Hypothalamus (tissue), 51 donors: ENCODE data around the gene CEP152.
A peak's percentile ranks its signal among the peaks of the same experiment; 100 is the strongest.

Experiments used
- DNase-seq, 51 donors: peaks; one replicate each; lab custom pipeline; 2025; lab: John Stamatoyannopoulos, UW

Gene CEP152

GRCh38 chr15:48778331-48778730, 32.5 kb downstream of the CEP152 start:
- DNase-seq: no peak

- no peak for DNase-seq
Observed at GRCh38 chr15:48777645-48778330, 33.1 kb downstream of the CEP152 start.

- DNase-seq: no peak
Observed at GRCh38 chr15:48775546-48775945, 35.3 kb downstream of the CEP152 start.

- no peak for DNase-seq
Observed at GRCh38 chr15:48774484-48774883, 36.4 kb downstream of the CEP152 start.

GRCh38 chr15:48766196-48766595, 44.7 kb downstream of the CEP152 start:
- no peak for DNase-seq

- no peak for DNase-seq
Observed at GRCh38 chr15:48765022-48765421, 45.8 kb downstream of the CEP152 start.

GRCh38 chr15:48761393-48762158, 49.3 kb downstream of the CEP152 start:
- no peak for DNase-seq

- no peak for DNase-seq
Observed at GRCh38 chr15:48759921-48760320, 50.9 kb downstream of the CEP152 start.

GRCh38 chr15:48757661-48758060, 53.2 kb downstream of the CEP152 start:
- DNase-seq: no peak

- DNase-seq: no peak
Observed at GRCh38 chr15:48754011-48754410, 56.9 kb downstream of the CEP152 start.

- DNase-seq: no peak
Observed at GRCh38 chr15:48751595-48751994, 59.3 kb downstream of the CEP152 start.

GRCh38 chr15:48748535-48748934, 62.3 kb downstream of the CEP152 start:
- no peak for DNase-seq

- no peak for DNase-seq
Observed at GRCh38 chr15:48733615-48734014, 77.3 kb downstream of the CEP152 start.

GRCh38 chr15:48730506-48730905, 80.4 kb downstream of the CEP152 start:
- DNase-seq: no peak

- no peak for DNase-seq
Observed at GRCh38 chr15:48723969-48724368, 86.9 kb downstream of the CEP152 start.

GRCh38 chr15:48722764-48723661, 87.9 kb downstream of the CEP152 start:
- no peak for DNase-seq

GRCh38 chr15:48721061-48721810, 89.6 kb downstream of the CEP152 start:
- peak in 1 of 51 donors; percentile 2 for DNase-seq

- DNase-seq: no peak
Observed at GRCh38 chr15:48720646-48721045, 90.2 kb downstream of the CEP152 start.

GRCh38 chr15:48719668-48720067, 91.2 kb downstream of the CEP152 start:
- DNase-seq: no peak

GRCh38 chr15:48718646-48719045, 92.2 kb downstream of the CEP152 start:
- DNase-seq: no peak
